ENCODE data around the gene ORC3. TPM values are rescaled to one million over a fixed set of nuclear protein-coding genes. Genes with fewer than 3 reads are reported as not detected.
A peak's percentile ranks its signal among the peaks of the same experiment; 100 is the strongest.
"Not testable (repeated sequence)": the region's sequence is repeated elsewhere in the genome, so short reads cannot be mapped to it uniquely, and the experiment has no call there.

The ORC3 gene
- total and polyA plus RNA-seq, 4 experiments from 2014 or later: 30.4 to 41.9 (median 34.2) TPM

- H3K27me3 ChIP-seq (ENCODE audit: insufficient read depth, low read length): no peaks in the 10 kb centered on the region
- Mint-ChIP-seq H3K36me3 (peaks cover 10 to 37% of the 10 kb centered on the region in 2 donors), H3K27ac (peak overlapping the region in 6 of 7 donors; percentile 87 to 98 (median 96)), H3K4me1 (peaks cover 38 to 70% (median 50%) of the 10 kb centered on the region in 4 donors), H3K27me3 (no peaks in the 10 kb centered on the region), H3K4me3 (peak overlapping the region; percentile 94 to 97 (median 96)), H3K9me3 (no peaks in the 10 kb centered on the region)
- peak overlapping the region in 1 of 2 donors; percentile 97 for H3K4me3 ChIP-seq (ENCODE audit: low read length in 2 of 2)
- ChIA-PET CTCF (ENCODE audit: partially characterized antibody) (no interaction called here), POLR2A (ENCODE audit: partially characterized antibody) (interaction anchor here (3.3 kb wide), 1 partner anchor 111 kb away, joined by 25 read pairs; the partner anchor contains the start of gene AKIRIN2)
- intact Hi-C loops (cut with micrococcal nuclease): loop anchor here (1.0 to 5.0 kb wide), 4 partner anchors 111 to 439 kb away; partner anchors contain the start of gene AKIRIN2
- H3K36me3 ChIP-seq (ENCODE audit: insufficient read depth, low read length): peaks cover 9% of the 10 kb centered on the region
- no peaks in the 10 kb centered on the region for H3K9me3 ChIP-seq (ENCODE audit: control insufficient read depth in 1 of 2, low read length in 2 of 2)
- peak overlapping the region; percentile 84 for H3K27ac ChIP-seq (ENCODE audit: low read depth, low read length)
- DNase-seq: no peak
- H3K4me1 ChIP-seq (ENCODE audit: insufficient read depth, low read length): peaks cover 46% of the 10 kb centered on the region
Observed at GRCh38 chr6:87590990-87591389, 1.1 kb downstream of the ORC3 start.

DNA sequence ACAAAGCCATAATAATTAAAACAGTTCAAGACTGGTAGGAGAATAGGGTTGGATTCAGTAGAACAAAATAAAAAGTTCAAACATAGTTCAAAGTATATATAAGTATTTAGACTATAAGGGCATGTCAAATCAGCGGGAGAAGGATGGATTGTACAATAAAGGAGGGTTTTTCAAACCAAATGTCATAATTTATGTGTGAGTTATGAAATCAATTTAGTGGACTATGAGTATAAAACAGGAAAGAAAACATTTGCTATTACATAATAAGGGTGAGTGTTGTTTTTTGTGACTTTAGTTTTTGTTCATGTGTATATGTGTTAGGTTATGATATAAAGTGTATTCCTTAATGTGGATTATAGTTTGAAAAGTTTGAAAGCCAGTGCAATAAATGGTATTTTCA is 10.6 kb downstream of the ORC3 start:
- H3K36me3 ChIP-seq (ENCODE audit: insufficient read depth, low read length): peaks cover 2% of the 10 kb centered on the region
- intact Hi-C loops (cut with micrococcal nuclease): no loop called here
- no peaks in the 10 kb centered on the region for H3K9me3 ChIP-seq (ENCODE audit: control insufficient read depth in 1 of 2, low read length in 2 of 2)
- no peak overlapping the region for H3K4me3 Mint-ChIP-seq
- H3K27ac ChIP-seq (ENCODE audit: low read depth, low read length): no peak overlapping the region
- POLR2A ChIA-PET (ENCODE audit: partially characterized antibody): no interaction called here
- no peaks in the 10 kb centered on the region for H3K9me3 Mint-ChIP-seq
- H3K27me3 Mint-ChIP-seq: no peaks in the 10 kb centered on the region
- no peaks in the 10 kb centered on the region for H3K4me1 ChIP-seq (ENCODE audit: insufficient read depth, low read length)
- CTCF ChIA-PET (ENCODE audit: partially characterized antibody): no interaction called here
- peaks cover 11 to 12% of the 10 kb centered on the region in 2 donors for H3K36me3 Mint-ChIP-seq
- no peaks in the 10 kb centered on the region for H3K27me3 ChIP-seq (ENCODE audit: insufficient read depth, low read length)
- H3K4me3 ChIP-seq (ENCODE audit: low read length in 2 of 2): no peak overlapping the region
- no peak overlapping the region for H3K27ac Mint-ChIP-seq
- no peak for DNase-seq
- peaks cover 0 to 1% (median under 1%) of the 10 kb centered on the region in 4 donors for H3K4me1 Mint-ChIP-seq

GRCh38 chr6:87606199-87606598 is 16.3 kb downstream of the ORC3 start:
- Histone ChIP-seq H3K4me3 (ENCODE audit: low read length in 2 of 2) (no peak overlapping the region), H3K4me1 (ENCODE audit: insufficient read depth, low read length) (no peaks in the 10 kb centered on the region), H3K36me3 (ENCODE audit: insufficient read depth, low read length) (peaks cover 4% of the 10 kb centered on the region), H3K9me3 (ENCODE audit: control insufficient read depth in 1 of 2, low read length in 2 of 2) (no peaks in the 10 kb centered on the region), H3K27me3 (ENCODE audit: insufficient read depth, low read length) (no peaks in the 10 kb centered on the region), H3K27ac (ENCODE audit: low read depth, low read length) (no peak overlapping the region)
- no peak overlapping the region for H3K4me3 Mint-ChIP-seq
- intact Hi-C loops (cut with micrococcal nuclease): no loop called here
- ChIA-PET CTCF (ENCODE audit: partially characterized antibody) (interaction anchor here (0.6 kb wide), 1 partner anchor 1313 kb away, joined by 4 read pairs; no protein-coding TSS in a partner anchor), POLR2A (ENCODE audit: partially characterized antibody) (interaction anchor here (3.0 kb wide), 1 partner anchor 16 kb away, joined by 9 read pairs; the partner anchor contains the start of genes ORC3 and RARS2)
- peaks cover 0 to 1% (median 0%) of the 10 kb centered on the region in 4 donors for H3K4me1 Mint-ChIP-seq
- H3K27ac Mint-ChIP-seq: no peak overlapping the region
- no peak for DNase-seq
- no peaks in the 10 kb centered on the region for H3K27me3 Mint-ChIP-seq
- H3K36me3 Mint-ChIP-seq: peaks cover 18 to 27% of the 10 kb centered on the region in 2 donors
- H3K9me3 Mint-ChIP-seq: no peaks in the 10 kb centered on the region

- no peaks in the 10 kb centered on the region for H3K9me3 Mint-ChIP-seq
- no peak overlapping the region for H3K4me3 Mint-ChIP-seq
- H3K9me3 ChIP-seq (ENCODE audit: control insufficient read depth in 1 of 2, low read length in 2 of 2): no peaks in the 10 kb centered on the region
- H3K36me3 ChIP-seq (ENCODE audit: insufficient read depth, low read length): peaks cover 13% of the 10 kb centered on the region
- DNase-seq: no peak
- intact Hi-C loops (cut with micrococcal nuclease): no loop called here
- H3K4me1 Mint-ChIP-seq: no peaks in the 10 kb centered on the region
- H3K4me3 ChIP-seq (ENCODE audit: low read length in 2 of 2): no peak overlapping the region
- no peaks in the 10 kb centered on the region for H3K27me3 Mint-ChIP-seq
- H3K27me3 ChIP-seq (ENCODE audit: insufficient read depth, low read length): no peaks in the 10 kb centered on the region
- no peaks in the 10 kb centered on the region for H3K4me1 ChIP-seq (ENCODE audit: insufficient read depth, low read length)
- ChIA-PET POLR2A (ENCODE audit: partially characterized antibody) (no interaction called here), CTCF (ENCODE audit: partially characterized antibody) (no interaction called here)
- H3K27ac Mint-ChIP-seq: no peak overlapping the region
- peaks cover 35 to 36% of the 10 kb centered on the region in 2 donors for H3K36me3 Mint-ChIP-seq
- H3K27ac ChIP-seq (ENCODE audit: low read depth, low read length): no peak overlapping the region
Observed at GRCh38 chr6:87608802-87609201, 18.9 kb downstream of the ORC3 start.

- H3K9me3 ChIP-seq (ENCODE audit: control insufficient read depth in 1 of 2, low read length in 2 of 2); H3K4me1 ChIP-seq (ENCODE audit: insufficient read depth, low read length); H3K27me3 ChIP-seq (ENCODE audit: insufficient read depth, low read length); intact Hi-C loops (cut with micrococcal nuclease); H3K4me3 Mint-ChIP-seq; DNase-seq; H3K4me1 Mint-ChIP-seq; H3K27ac Mint-ChIP-seq; CTCF ChIA-PET (ENCODE audit: partially characterized antibody); H3K4me3 ChIP-seq (ENCODE audit: low read length in 2 of 2); POLR2A ChIA-PET (ENCODE audit: partially characterized antibody); H3K27ac ChIP-seq (ENCODE audit: low read depth, low read length); H3K9me3 Mint-ChIP-seq; H3K27me3 Mint-ChIP-seq: not testable (repeated sequence)
- H3K36me3 Mint-ChIP-seq: peaks cover 41 to 47% of the 10 kb centered on the region in 2 donors
- H3K36me3 ChIP-seq (ENCODE audit: insufficient read depth, low read length): peaks cover 13% of the 10 kb centered on the region
Observed at GRCh38 chr6:87613018-87613417, 23.1 kb downstream of the ORC3 start.

DNA sequence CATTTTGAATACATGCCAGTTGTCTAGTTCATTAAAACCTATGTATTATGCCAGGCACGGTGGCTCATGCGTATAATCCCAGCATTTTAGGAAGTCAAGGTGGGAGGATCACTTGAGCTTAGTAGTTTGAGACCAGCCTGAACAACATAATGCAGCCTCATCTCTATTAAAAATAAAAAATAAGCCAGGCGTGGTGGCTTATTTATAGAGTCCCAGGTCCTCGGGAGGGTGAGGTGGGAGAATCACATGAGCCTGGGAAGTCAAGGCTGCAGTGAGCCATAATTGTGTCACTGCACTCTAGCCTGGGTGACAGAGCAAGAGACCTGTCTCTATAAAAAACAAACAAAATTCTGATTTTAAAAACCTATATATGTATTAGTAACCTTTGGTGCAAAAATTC is 27.5 kb downstream of the ORC3 start:
- no peaks in the 10 kb centered on the region for H3K27me3 ChIP-seq (ENCODE audit: insufficient read depth, low read length)
- no peaks in the 10 kb centered on the region for H3K36me3 ChIP-seq (ENCODE audit: insufficient read depth, low read length)
- peaks cover 0 to 3% (median 0%) of the 10 kb centered on the region in 4 donors for H3K4me1 Mint-ChIP-seq
- H3K27ac Mint-ChIP-seq: no peak overlapping the region
- intact Hi-C loops (cut with micrococcal nuclease): no loop called here
- CTCF ChIA-PET (ENCODE audit: partially characterized antibody): interaction anchor here (0.7 kb wide), 1 partner anchor 68 kb away, joined by 3 read pairs; no protein-coding TSS in a partner anchor
- H3K4me3 ChIP-seq (ENCODE audit: low read length in 2 of 2): no peak overlapping the region
- DNase-seq: no peak
- POLR2A ChIA-PET (ENCODE audit: partially characterized antibody): no interaction called here
- H3K4me3 Mint-ChIP-seq: no peak overlapping the region
- no peaks in the 10 kb centered on the region for H3K27me3 Mint-ChIP-seq
- H3K4me1 ChIP-seq (ENCODE audit: insufficient read depth, low read length): no peaks in the 10 kb centered on the region
- no peaks in the 10 kb centered on the region for H3K9me3 Mint-ChIP-seq
- H3K36me3 Mint-ChIP-seq: peaks cover 41 to 52% of the 10 kb centered on the region in 2 donors
- no peaks in the 10 kb centered on the region for H3K9me3 ChIP-seq (ENCODE audit: control insufficient read depth in 1 of 2, low read length in 2 of 2)
- H3K27ac ChIP-seq (ENCODE audit: low read depth, low read length): no peak overlapping the region

- peaks cover 0 to 3% (median 1%) of the 10 kb centered on the region in 4 donors for H3K4me1 Mint-ChIP-seq
- CTCF ChIA-PET (ENCODE audit: partially characterized antibody): no interaction called here
- Histone ChIP-seq H3K4me3 (ENCODE audit: low read length in 2 of 2) (no peak overlapping the region), H3K4me1 (ENCODE audit: insufficient read depth, low read length) (no peaks in the 10 kb centered on the region), H3K27me3 (ENCODE audit: insufficient read depth, low read length) (no peaks in the 10 kb centered on the region), H3K36me3 (ENCODE audit: insufficient read depth, low read length) (no peaks in the 10 kb centered on the region), H3K27ac (ENCODE audit: low read depth, low read length) (no peak overlapping the region), H3K9me3 (ENCODE audit: control insufficient read depth in 1 of 2, low read length in 2 of 2) (no peaks in the 10 kb centered on the region)
- no peaks in the 10 kb centered on the region for H3K9me3 Mint-ChIP-seq
- H3K36me3 Mint-ChIP-seq: peaks cover 40 to 51% of the 10 kb centered on the region in 2 donors
- DNase-seq: no peak
- intact Hi-C loops (cut with micrococcal nuclease): no loop called here
- POLR2A ChIA-PET (ENCODE audit: partially characterized antibody): no interaction called here
- H3K4me3 Mint-ChIP-seq: no peak overlapping the region
- H3K27ac Mint-ChIP-seq: peak overlapping the region in 2 of 7 donors; percentile 0 to 1
- no peaks in the 10 kb centered on the region for H3K27me3 Mint-ChIP-seq
Observed at GRCh38 chr6:87618531-87618930, 28.6 kb downstream of the ORC3 start.

Data from CD4-positive, alpha-beta memory T cell (primary cell).